Activated CD4-positive, alpha-beta memory T cell treated with anti-CD3 and anti-CD28 coated beads for 36 hours (primary cell): Measurements from ENCODE around the gene CDK4. TPM values are rescaled to one million over a fixed set of nuclear protein-coding genes. Genes with fewer than 3 reads are reported as not detected.
A peak's percentile ranks its signal among the peaks of the same experiment; 100 is the strongest.

ENCODE experiments used
- CTCF ChIA-PET: fragments of 350-600 bp; sonication (Branson Sonifier 250); formaldehyde crosslinking; loops from one replicate; lab custom pipeline; 2021; ENCODE audit warnings: antibody characterized with exemption, inconsistent platforms; lab: Charles Lee
- POLR2A ChIA-PET: fragments of 350-600 bp; sonication (Branson Sonifier 250); formaldehyde crosslinking; loops from one replicate; lab custom pipeline; 2021; ENCODE audit warnings: antibody characterized with exemption; lab: Charles Lee
- DNase-seq: peaks from one replicate; pipeline ENCODE4 v3.0.0-alpha.2; 2020
- H3K27ac Mint-ChIP-seq: one replicate; pipeline ENCODE4 v1.8.0; 2021; ENCODE audit warnings: mixed read lengths
- H3K27me3 Mint-ChIP-seq: one replicate; pipeline ENCODE4 v1.8.0; 2021; ENCODE audit warnings: mixed read lengths
- H3K36me3 Mint-ChIP-seq: one replicate; pipeline ENCODE4 v1.8.0; 2021; ENCODE audit warnings: mixed read lengths
- H3K4me1 Mint-ChIP-seq: one replicate; pipeline ENCODE4 v1.8.0; 2021; ENCODE audit warnings: low read depth, mixed read lengths
- H3K4me3 Mint-ChIP-seq: one replicate; pipeline ENCODE4 v1.8.0; 2021; ENCODE audit warnings: mild to moderate bottlenecking, mixed read lengths
- H3K9me3 Mint-ChIP-seq: one replicate; pipeline ENCODE4 v1.8.0; 2021; ENCODE audit warnings: mixed read lengths
- intact Hi-C: fragments of 100-400 bp; cut with micrococcal nuclease; formaldehyde crosslinking; loops from one replicate; pipeline ENCODE4 v1.15.1; 2023
- total RNA-seq, 2 experiments: library from RNA; stranded (reverse); gene quantifications; one replicate each; pipeline ENCODE4 v1.2.3, GENCODE V29; 2021

Gene CDK4
- total RNA-seq, 2 experiments from 2014 or later, result 181 to 195 TPM

- H3K4me3 Mint-ChIP-seq, result no peak overlapping the region
- H3K27ac Mint-ChIP-seq, result no peak overlapping the region
- H3K9me3 Mint-ChIP-seq, result no peaks in the 10 kb centered on the region
- H3K4me1 Mint-ChIP-seq, result peaks cover 3% of the 10 kb centered on the region
- ChIA-PET POLR2A (no interaction called here), CTCF (no interaction called here)
- H3K36me3 Mint-ChIP-seq, result peaks cover 58% of the 10 kb centered on the region
- intact Hi-C loops, result no loop called here
- H3K27me3 Mint-ChIP-seq, result no peaks in the 10 kb centered on the region
- no peak for DNase-seq
Observed at GRCh38 chr12:57730336-57731067, 21.6 kb downstream of the CDK4 start.

GRCh38 chr12:57729321-57729844 is 22.7 kb downstream of the CDK4 start:
- no peak overlapping the region for H3K27ac Mint-ChIP-seq
- ChIA-PET CTCF (no interaction called here), POLR2A (interaction anchor here (0.6 kb wide), 1 partner anchor 15 kb away, joined by 7 read pairs; no protein-coding TSS in a partner anchor)

DNA sequence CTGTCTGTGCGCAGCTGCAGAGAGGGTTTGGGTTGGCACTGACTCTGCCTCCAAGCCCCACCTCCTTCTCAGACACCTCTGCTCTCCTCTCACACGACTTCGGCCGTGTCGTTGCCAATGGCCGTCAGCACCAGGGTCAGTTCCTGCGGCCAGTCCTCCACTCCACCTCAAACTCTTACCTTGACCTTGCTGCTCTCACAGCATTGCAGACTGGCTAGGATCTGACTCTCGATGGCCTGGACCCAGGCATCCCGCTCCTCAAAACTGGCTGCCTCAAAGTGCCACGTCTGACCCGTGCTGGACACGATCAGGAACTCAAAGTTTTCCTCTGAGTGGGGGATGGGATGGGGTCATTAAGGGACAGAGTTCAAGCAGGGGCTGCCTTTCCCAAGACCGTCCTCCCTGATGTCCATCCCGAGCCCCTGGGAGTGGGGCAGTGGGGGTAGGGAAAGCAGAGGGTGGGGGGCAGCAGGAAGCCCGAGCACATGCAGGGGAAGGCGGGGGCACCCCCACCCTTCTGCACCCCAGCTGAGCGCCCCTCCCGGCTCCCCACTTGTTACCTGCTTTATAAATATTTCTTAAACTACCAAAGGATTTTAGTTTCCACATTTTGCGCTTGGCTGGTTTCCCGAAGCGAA is 24.2 kb downstream of the CDK4 start:
- Mint-ChIP-seq H3K27me3 (no peaks in the 10 kb centered on the region), H3K36me3 (peaks cover 49% of the 10 kb centered on the region), H3K27ac (no peak overlapping the region), H3K9me3 (no peaks in the 10 kb centered on the region), H3K4me1 (no peaks in the 10 kb centered on the region), H3K4me3 (no peak overlapping the region)
- ChIA-PET CTCF (no interaction called here), POLR2A (no interaction called here)
- DNase-seq, result no peak
- intact Hi-C loops, result no loop called here

More at GRCh38 chr12:57729321-57729844, 22.7 kb downstream of the CDK4 start:
- Mint-ChIP-seq H3K4me1 (no peaks in the 10 kb centered on the region), H3K27me3 (no peaks in the 10 kb centered on the region), H3K36me3 (peaks cover 55% of the 10 kb centered on the region), H3K9me3 (no peaks in the 10 kb centered on the region), H3K4me3 (no peak overlapping the region)
- DNase-seq, result no peak
- intact Hi-C loops, result no loop called here

GRCh38 chr12:57726884-57727757 is 25.0 kb downstream of the CDK4 start:
- H3K36me3 Mint-ChIP-seq, result peaks cover 41% of the 10 kb centered on the region
- no peak for DNase-seq
- ChIA-PET POLR2A (no interaction called here), CTCF (interaction anchor here (2.1 kb wide), 1 partner anchor 7 kb away, joined by 5 read pairs; no protein-coding TSS in a partner anchor)
- no peaks in the 10 kb centered on the region for H3K4me1 Mint-ChIP-seq
- no peak overlapping the region for H3K27ac Mint-ChIP-seq
- no peak overlapping the region for H3K4me3 Mint-ChIP-seq
- H3K9me3 Mint-ChIP-seq, result no peaks in the 10 kb centered on the region
- no peaks in the 10 kb centered on the region for H3K27me3 Mint-ChIP-seq
- intact Hi-C loops, result no loop called here

DNA sequence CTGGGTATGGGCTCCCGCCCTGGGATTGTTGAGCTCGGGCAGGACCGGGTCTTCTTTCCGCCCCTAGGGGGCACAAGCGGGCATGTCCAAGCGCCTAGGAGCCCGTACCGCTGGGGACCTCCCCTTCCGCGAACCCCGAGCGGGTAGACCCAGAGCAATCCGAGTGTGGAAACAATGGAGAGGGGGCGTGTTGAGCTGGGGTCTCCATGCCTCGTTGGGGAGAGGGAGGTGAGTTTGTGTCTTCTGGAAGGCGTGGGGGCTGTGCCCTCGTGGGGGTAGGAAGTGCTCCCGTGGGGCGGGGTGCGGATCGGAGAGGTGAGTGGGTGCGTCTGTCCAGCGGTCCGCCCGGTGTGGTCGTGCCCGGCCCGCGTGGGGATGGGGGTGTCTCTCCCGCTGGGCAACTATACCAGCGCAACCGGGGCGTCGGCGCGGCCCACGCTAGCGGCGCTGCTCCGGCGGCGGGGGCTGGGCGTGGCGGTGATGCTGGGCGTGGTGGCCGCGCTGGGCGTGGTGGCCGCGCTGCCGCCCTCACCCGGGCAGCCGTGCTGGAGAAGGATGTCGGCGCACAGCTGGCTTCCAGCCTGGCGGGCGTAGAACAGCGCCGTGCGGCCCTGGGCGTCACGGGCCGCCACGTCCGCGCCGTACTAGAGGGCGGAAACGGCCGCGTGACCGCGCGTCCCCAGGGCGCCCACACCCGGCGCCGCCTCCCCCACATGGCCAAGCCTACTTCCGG is 25.8 kb downstream of the CDK4 start:
- peak; percentile 32 for DNase-seq
- no peaks in the 10 kb centered on the region for H3K27me3 Mint-ChIP-seq
- H3K36me3 Mint-ChIP-seq, result peaks cover 40% of the 10 kb centered on the region
- ChIA-PET CTCF (interaction anchor here (1.0 to 2.1 kb wide), 2 partner anchors 8 to 15 kb away, joined by 3 to 5 read pairs; no protein-coding TSS in a partner anchor), POLR2A (no interaction called here)
- intact Hi-C loops, result no loop called here
- no peak overlapping the region for H3K27ac Mint-ChIP-seq
- no peaks in the 10 kb centered on the region for H3K9me3 Mint-ChIP-seq
- no peaks in the 10 kb centered on the region for H3K4me1 Mint-ChIP-seq
- no peak overlapping the region for H3K4me3 Mint-ChIP-seq

DNA sequence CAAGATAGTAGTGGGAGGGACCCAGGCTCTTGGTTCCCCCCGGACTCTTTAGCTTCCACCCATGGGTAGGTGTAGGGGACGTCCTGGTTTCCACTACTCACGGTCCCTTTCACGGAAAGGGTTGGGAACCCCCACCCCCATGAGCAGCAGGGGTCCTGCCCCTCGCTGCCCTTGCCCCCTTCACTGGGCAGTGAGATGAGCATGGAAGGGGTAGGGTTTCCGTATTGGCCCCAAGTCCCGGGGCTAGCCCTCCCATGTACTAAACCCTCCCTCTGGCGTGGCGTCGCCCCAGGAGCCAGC is 26.3 kb downstream of the CDK4 start:
- Mint-ChIP-seq H3K9me3 (no peaks in the 10 kb centered on the region), H3K27ac (no peak overlapping the region), H3K27me3 (no peaks in the 10 kb centered on the region), H3K36me3 (peaks cover 36% of the 10 kb centered on the region), H3K4me3 (no peak overlapping the region), H3K4me1 (no peaks in the 10 kb centered on the region)
- ChIA-PET CTCF (interaction anchor here (1.0 to 2.1 kb wide), 2 partner anchors 9 to 16 kb away, joined by 3 to 5 read pairs; no protein-coding TSS in a partner anchor), POLR2A (no interaction called here)
- DNase-seq, result no peak
- intact Hi-C loops, result no loop called here

GRCh38 chr12:57724936-57725740 is 27.0 kb downstream of the CDK4 start:
- CTCF ChIA-PET, result interaction anchor here (1.0 to 2.1 kb wide), 3 partner anchors 9 to 17 kb away, joined by 3 to 6 read pairs (median 5); no protein-coding TSS in a partner anchor
- Mint-ChIP-seq H3K4me1 (no peaks in the 10 kb centered on the region), H3K36me3 (peaks cover 35% of the 10 kb centered on the region), H3K27me3 (no peaks in the 10 kb centered on the region), H3K4me3 (no peak overlapping the region), H3K9me3 (no peaks in the 10 kb centered on the region), H3K27ac (peak overlapping the region; percentile 64)
- DNase-seq, result no peak
- POLR2A ChIA-PET, result interaction anchor here (0.6 to 1.2 kb wide), 2 partner anchors 12 to 16 kb away, joined by 3 to 6 read pairs; no protein-coding TSS in a partner anchor
- intact Hi-C loops, result no loop called here

GRCh38 chr12:57724003-57724935 is 27.8 kb downstream of the CDK4 start:
- DNase-seq, result no peak
- Mint-ChIP-seq H3K4me1 (no peaks in the 10 kb centered on the region), H3K4me3 (no peak overlapping the region), H3K36me3 (peaks cover 42% of the 10 kb centered on the region), H3K9me3 (no peaks in the 10 kb centered on the region), H3K27me3 (no peaks in the 10 kb centered on the region), H3K27ac (peak overlapping the region; percentile 64)
- ChIA-PET POLR2A (interaction anchor here (0.6 to 1.2 kb wide), 2 partner anchors 13 to 16 kb away, joined by 5 to 6 read pairs; no protein-coding TSS in a partner anchor), CTCF (interaction anchor here (1.0 kb wide), 1 partner anchor 11 kb away, joined by 6 read pairs; no protein-coding TSS in a partner anchor)
- intact Hi-C loops, result no loop called here

DNA sequence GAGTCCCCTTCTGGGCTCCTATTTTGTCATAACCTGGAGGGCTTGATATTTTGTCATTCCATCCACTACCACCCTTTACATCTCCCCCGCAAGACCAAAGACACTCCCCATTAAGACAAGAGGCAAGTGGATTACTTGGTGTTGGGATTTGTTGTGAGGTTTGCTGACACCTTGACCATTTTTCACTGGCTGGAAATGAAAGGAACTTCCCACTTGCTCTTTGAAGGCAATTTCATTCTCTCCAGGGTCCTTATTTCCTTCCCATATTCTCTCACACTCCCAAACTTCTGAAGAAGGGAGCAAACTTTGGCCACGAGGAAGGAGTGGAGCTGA is 28.5 kb downstream of the CDK4 start:
- Mint-ChIP-seq H3K27ac (peak overlapping the region; percentile 10), H3K9me3 (no peaks in the 10 kb centered on the region), H3K4me1 (no peaks in the 10 kb centered on the region), H3K4me3 (no peak overlapping the region), H3K36me3 (peaks cover 44% of the 10 kb centered on the region), H3K27me3 (no peaks in the 10 kb centered on the region)
- POLR2A ChIA-PET, result interaction anchor here (0.6 kb wide), 1 partner anchor 16 kb away, joined by 5 read pairs; no protein-coding TSS in a partner anchor
- intact Hi-C loops, result no loop called here
- no peak for DNase-seq
- CTCF ChIA-PET, result no interaction called here
